Nucleus accumbens (tissue), 56 donors: ENCODE results near the gene P2RY14.

Experiments
- DNase-seq, 56 donors: peaks; one replicate each; lab custom pipeline; 2025; lab: John Stamatoyannopoulos, UW

The P2RY14 gene

GRCh38 chr3:151219056-151219455 is 59.3 kb downstream of the P2RY14 start:
- DNase-seq: no peak

DNA sequence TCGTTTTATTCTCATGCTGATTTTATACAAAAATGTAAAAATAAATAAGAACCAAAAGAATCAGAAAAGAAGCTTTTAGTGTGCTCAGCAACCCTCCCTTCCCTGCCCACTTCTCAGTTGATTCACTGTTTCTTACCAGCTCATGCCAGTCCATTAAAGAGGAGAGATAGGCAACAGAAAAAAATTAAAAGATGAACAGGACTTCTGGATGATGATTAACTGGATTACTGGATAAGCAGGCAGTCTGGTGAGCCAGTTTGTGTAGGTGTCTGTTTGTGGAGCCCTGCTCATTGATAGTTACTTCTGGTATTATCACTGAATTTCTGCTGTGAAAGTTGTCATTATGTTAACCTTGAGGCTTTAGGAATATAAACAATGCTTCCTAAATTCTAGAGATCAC is 60.2 kb downstream of the P2RY14 start:
- no peak for DNase-seq

DNA sequence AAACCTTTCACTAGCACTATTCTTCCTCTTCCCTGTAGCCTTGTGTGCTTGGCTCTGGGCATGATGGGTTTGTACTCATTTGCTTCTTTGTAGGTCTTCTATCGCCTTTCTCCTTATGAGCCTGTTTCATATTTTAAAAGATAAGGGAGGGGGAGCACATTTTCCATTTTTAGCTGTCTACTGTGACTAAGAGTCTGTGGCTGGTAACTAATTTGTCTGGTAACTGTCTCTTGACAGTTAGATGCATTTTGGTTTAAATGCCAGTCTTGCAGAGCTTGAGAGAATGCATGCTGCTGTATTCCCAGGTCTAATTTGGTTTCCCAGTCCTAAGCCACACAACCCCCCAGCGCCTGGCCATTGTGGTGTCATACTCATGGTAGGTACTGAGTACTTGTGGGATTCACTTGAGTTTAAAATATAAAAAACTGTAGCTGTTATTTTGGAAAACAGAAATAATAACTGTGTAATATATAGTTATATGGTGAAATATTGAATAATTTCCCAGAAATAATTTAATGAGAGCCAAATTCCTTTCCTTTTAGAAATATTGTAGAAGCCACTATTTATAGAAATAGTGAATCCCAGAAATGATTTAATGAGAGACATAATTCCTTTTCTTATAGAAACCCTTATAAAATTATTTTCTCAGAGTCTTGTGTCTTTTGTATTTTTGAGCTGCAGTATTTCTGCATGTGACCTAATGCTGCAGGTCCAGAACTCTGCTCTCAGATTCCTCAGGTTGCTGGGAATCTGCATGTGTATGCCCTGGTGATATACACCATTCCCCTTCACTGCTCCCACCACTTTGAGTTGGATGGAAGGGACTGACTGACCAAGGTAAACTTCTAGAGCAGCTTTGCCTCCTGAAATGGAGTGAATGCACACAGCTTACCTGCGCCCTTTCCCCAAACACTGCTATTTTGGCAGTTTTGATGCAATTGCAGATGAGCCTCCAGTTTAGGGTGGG is 61.4 kb downstream of the P2RY14 start:
- no peak for DNase-seq

- DNase-seq: no peak
Observed at GRCh38 chr3:151214459-151214858, 63.9 kb downstream of the P2RY14 start.

DNA sequence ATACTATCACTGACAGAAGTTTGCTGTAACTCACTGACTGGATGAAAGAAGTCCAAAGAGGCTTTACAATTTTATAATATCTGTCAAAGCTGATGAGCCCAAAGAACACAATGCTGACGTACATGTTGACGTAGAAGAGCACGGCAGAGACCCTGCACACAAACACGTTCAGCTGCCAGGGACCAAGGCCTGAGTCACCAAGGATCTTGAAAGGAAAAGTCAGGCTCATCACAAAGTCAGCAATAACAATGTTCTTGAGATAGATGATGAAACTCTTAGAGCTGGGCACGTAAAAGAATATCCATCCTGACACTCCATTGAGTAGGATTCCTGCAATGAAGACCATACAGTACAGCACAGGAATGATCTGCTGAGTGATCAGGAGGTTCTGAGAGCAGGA is 64.5 kb downstream of the P2RY14 start:
- DNase-seq: no peak

DNA sequence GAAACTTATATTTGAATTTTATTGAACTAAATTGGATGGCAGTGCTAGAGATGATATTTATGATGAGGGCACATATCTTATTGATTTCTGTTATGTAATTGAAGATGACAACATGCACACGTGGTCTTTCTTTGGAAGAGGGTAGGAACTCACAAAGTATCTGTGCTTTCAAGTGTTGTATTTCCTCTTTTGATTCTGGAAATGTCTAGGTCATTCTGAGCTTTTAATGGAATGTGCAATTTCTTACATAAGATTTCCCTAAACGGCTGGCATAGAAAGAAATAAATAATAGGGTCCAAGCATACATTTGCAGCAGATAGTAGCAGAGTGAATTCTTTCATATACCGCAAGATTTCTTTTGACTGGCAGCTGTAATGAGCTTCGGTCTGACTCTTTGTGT is 65.2 kb downstream of the P2RY14 start:
- no peak for DNase-seq

- no peak for DNase-seq
Observed at GRCh38 chr3:151210676-151211381, 67.5 kb downstream of the P2RY14 start.

DNA sequence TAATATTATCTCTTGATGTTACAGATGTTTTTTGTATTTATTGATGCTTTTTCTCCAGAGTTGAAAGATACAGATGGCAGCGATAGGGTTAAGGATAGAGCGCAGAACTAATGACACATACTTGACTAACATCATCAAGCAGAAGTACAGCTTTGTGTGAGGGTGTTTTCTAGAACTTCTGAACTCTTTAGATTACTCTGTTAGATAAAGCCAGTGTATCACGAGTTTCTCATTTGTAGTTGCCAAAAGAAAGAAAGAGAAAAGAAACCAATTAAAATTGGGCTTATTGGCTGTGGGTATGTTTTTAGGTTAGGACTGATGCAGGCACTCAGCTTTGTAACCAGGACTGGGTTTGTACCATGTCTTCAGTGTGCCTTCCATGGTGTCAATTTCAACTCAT is 68.7 kb downstream of the P2RY14 start:
- DNase-seq: no peak

DNA sequence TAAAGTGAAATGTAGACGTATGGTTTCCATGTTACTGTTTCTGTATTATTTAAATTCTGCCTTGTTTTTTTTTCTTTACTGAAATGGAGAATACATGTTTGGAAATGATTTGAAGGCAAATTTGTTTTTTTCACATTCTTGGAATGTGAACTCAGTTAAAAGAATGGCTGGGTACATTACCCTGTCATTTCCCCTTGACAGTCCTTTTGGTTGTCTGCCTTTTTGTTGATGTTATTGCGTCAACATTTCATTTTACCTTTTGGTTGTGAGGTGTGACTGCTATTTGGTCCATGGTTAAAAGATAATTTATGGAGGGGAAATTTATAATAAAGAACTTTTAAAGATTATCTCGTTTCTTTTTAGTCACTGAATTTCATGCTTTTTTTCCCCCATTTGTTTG is 72.1 kb downstream of the P2RY14 start:
- DNase-seq: no peak

- DNase-seq: no peak
Observed at GRCh38 chr3:151205482-151205881, 72.9 kb downstream of the P2RY14 start.

GRCh38 chr3:151204530-151205402 is 73.6 kb downstream of the P2RY14 start:
- DNase-seq: no peak

GRCh38 chr3:151203051-151203420 is 75.3 kb downstream of the P2RY14 start, which contains the start of gene GPR171:
Gene GPR171, minus strand, starts transcription at chr3:151203216. Its CDS starts 3,830 bp downstream, at chr3:151199386.
- no peak for DNase-seq

DNA sequence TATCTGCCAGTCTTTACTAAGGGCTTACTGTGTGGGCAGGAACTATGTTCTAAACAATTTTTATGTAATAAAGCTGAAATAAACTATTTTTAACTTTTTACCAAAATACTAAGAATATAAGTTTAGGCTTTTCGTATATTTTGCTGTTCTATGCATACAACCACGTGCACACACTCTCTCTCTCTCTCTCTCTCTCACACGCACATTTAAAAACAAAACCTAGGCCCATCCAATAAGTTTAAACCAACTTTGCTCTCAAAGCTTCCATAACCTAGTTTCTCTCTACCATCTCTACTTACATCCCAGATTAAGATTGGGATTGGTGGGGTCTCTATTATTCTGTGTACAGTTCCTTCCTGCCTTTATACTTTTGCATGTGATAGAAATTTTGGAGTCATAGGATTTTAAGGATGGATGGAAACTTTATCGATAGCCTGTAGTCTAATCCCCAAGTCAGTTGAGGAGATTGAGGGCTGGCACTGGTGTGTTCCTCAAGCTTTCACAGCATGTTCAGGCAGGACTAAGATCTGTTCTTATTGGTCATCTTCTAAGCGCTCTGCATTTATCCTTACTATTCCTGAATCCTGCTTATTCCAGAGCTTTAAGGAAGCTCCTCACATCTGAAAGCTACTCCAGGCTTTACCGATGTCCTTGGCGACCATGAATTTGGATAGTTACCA is 77.2 kb downstream of the P2RY14 start:
- DNase-seq: no peak

DNA sequence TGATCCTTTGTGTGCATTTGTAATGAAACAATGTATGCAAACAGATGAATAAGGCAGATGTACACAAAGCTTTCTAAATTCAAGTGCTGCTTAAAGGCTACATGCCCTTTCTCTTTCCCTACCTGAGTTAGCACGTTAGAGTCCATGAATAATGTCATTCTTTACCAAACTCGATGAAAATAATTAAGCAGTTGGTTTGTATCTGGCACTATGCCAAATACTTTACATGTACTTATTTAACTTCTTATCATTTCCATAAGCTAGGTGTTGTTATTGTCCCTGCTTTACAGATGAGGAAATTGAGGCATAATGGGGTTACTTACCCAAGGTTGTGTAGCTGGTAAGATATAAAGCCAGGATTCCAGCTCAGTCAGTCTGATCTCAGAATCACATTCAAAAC is 77.8 kb downstream of the P2RY14 start:
- DNase-seq: no peak

GRCh38 chr3:151199554-151200438 is 78.5 kb downstream of the P2RY14 start:
- DNase-seq: no peak

DNA sequence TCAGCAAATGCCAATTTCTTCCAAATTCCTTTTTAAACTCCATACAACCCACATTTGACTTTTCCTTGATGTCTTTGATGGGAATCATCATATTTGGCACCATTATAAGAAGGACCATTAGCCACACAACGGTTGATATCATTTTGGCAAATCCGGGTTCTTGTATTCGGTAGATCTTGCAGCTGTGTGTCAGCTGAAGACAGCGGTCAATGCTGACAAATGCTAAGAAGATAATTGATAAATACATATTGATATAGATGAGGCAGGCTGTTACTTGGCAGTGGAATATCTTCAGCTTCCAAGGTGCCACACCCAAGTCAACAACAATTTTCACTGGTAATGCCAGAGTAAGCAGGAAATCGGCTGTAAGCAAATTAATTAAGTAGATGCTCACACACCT is 79.5 kb downstream of the P2RY14 start:
- no peak for DNase-seq

DNA sequence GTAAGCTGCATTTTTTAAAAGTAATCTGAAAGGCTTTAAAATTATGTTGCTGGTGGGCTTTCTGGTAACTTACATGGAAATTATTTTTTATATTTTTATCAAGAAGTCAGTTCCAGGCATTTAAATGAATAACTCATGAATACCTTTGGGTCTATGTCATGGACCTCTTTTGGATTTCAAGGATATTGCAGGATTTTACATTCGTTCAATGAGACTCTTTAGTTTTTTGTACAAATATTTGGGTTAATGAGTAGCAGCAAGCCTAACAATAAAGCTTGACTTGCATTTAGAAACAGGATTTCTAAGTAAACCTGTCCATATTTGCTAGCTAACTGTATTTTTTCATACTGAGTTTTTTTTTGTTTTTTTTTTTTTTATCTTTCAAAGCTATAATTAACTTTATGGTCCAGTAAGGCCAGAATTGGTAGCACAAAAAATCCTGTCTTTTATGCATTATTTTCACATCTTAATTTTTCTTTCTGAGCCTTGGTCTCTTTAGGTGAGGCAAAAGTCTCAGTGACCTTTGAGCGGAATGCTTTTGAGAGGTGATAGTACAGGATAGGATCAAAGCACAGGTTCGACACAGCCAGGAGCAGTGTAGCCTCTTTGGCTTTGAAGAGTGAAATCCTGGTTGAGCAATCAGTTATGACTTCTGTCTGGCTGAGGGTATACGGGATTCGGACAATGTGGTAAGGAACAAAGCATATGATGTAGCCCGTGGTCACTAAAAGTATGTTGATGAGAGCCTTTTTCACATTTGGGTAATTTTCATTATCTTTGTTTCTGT is 80.2 kb downstream of the P2RY14 start:
- no peak for DNase-seq

GRCh38 chr3:151197228-151197627 is 81.1 kb downstream of the P2RY14 start:
- DNase-seq: no peak
